Keratinocyte (primary cell): ENCODE data around the gene DOCK3. TPM values are rescaled to one million over a fixed set of nuclear protein-coding genes. Genes with fewer than 3 reads are reported as not detected.
"Not testable (repeated sequence)": the region's sequence is repeated elsewhere in the genome, so short reads cannot be mapped to it uniquely, and the experiment has no call there.

ENCODE experiments used
- DNase-seq: peaks from one replicate; pipeline ENCODE4 v3.0.0-alpha.2; 2011; ENCODE audit warnings: low read depth, missing footprints, low spot score
- FAIRE-seq: peaks from 2 replicates; lab custom pipeline; 2011; peaks lifted over from hg19 to GRCh38; lab: Jason Lieb, UNC
- H2AFZ ChIP-seq: 2 replicates; pipeline ENCODE4 v1.6.0; 2012; ENCODE audit warnings: low read length, control low read depth, inconsistent platforms; ENCODE audit not compliant: control insufficient read depth
- H3K27ac ChIP-seq: 2 replicates; pipeline ENCODE4 v1.5.1; 2011; ENCODE audit warnings: low read length; ENCODE audit not compliant: control insufficient read depth, insufficient read depth
- H3K27me3 ChIP-seq: 3 replicates; pipeline ENCODE4 v1.6.0; 2011; ENCODE audit warnings: low read length; ENCODE audit not compliant: control insufficient read depth, insufficient read depth; ENCODE audit errors: extremely low read depth
- H3K36me3 ChIP-seq, 2 experiments: 2 replicates in 1 of 2; 3 replicates in 1 of 2; pipeline ENCODE4 v1.5.1; 2011; ENCODE audit warnings: low read length in 2 of 2, mild to moderate bottlenecking in 1 of 2; ENCODE audit not compliant: control insufficient read depth in 2 of 2, insufficient read depth in 2 of 2; ENCODE audit errors: extremely low read depth in 1 of 2
- H3K4me1 ChIP-seq: 3 replicates; pipeline ENCODE4 v1.5.1; 2011; ENCODE audit warnings: low read length; ENCODE audit not compliant: control insufficient read depth, insufficient read depth; ENCODE audit errors: extremely low read depth
- H3K4me2 ChIP-seq: 3 replicates; pipeline ENCODE4 v1.6.0; 2011; ENCODE audit warnings: low read depth, low read length; ENCODE audit not compliant: control insufficient read depth, insufficient read depth; ENCODE audit errors: extremely low read depth
- H3K4me3 ChIP-seq, 3 experiments: fragments of 200-600 bp in 1 of 3; sonication (generic) in 1 of 3; 2 replicates in 2 of 3; 3 replicates in 1 of 3; pipeline ENCODE4 v1.5.1; 2011 to 2016; ENCODE audit warnings: low read length in 3 of 3, mild to moderate bottlenecking in 3 of 3, control low read depth in 2 of 3, inconsistent platforms in 1 of 3, low read depth in 1 of 3, mixed read lengths in 1 of 3, mixed run types in 1 of 3, moderate library complexity in 1 of 3; ENCODE audit not compliant: control insufficient read depth in 2 of 3, insufficient read depth in 2 of 3; ENCODE audit errors: extremely low read depth in 1 of 3
- H3K79me2 ChIP-seq: 2 replicates; pipeline ENCODE4 v1.6.0; 2012; ENCODE audit warnings: low read length; ENCODE audit not compliant: control insufficient read depth, insufficient read depth
- H3K9ac ChIP-seq: 3 replicates; pipeline ENCODE4 v1.6.0; 2011; ENCODE audit warnings: low read length; ENCODE audit not compliant: control insufficient read depth, insufficient read depth; ENCODE audit errors: extremely low read depth
- H3K9me1 ChIP-seq: 3 replicates; pipeline ENCODE4 v1.6.0; 2011; ENCODE audit warnings: low read length; ENCODE audit not compliant: control insufficient read depth, insufficient read depth; ENCODE audit errors: extremely low read depth
- H3K9me3 ChIP-seq: 2 replicates; pipeline ENCODE4 v1.5.1; 2012; ENCODE audit warnings: low read depth, low read length; ENCODE audit not compliant: control insufficient read depth
- H4K20me1 ChIP-seq: 3 replicates; pipeline ENCODE4 v1.6.0; 2011; ENCODE audit warnings: low read length; ENCODE audit not compliant: control insufficient read depth, insufficient read depth; ENCODE audit errors: extremely low read depth
- CTCF ChIP-seq, 3 experiments: IDR thresholded peaks in 1 of 3; conservative IDR thresholded peaks in 1 of 3; optimal IDR thresholded peaks in 1 of 3; 2 replicates in 2 of 3; 3 replicates in 1 of 3; pipeline versions ENCODE3 to v1.5.1; 2011; ENCODE audit warnings: low read length in 3 of 3, mild to moderate bottlenecking in 3 of 3, moderate library complexity in 2 of 3, control low read depth in 1 of 3, inconsistent platforms in 1 of 3; ENCODE audit not compliant: insufficient read depth in 2 of 3; ENCODE audit errors: extremely low read depth in 1 of 3
- EZH2 ChIP-seq: IDR thresholded peaks from one replicate; pipeline ENCODE4 v1.6.1; 2012; ENCODE audit warnings: inconsistent platforms, mild to moderate bottlenecking, low read length, moderate library complexity
- dilution Hi-C: fragments of 300-500 bp; cut with MboI; formaldehyde crosslinking; loops from one replicate; pipeline ENCODE4 v1.7.0; 2020; ENCODE audit warnings: low sequenced_read_pairs; ENCODE audit not compliant: extremely low pct_ligation_motif_present
- polyA plus RNA-seq, 5 experiments: library from polyadenylated mRNA; depleted of rRNA in 3 of 5; stranded (reverse) in 3 of 5; stranded (forward) in 1 of 5; unstranded in 1 of 5; fragments of >200 nt; gene quantifications; 1 replicate in 1 of 5; 2 replicates in 3 of 5; 3 replicates in 1 of 5; pipeline versions ENCODE4 v1.2.1 to v1.2.3, GENCODE V29; 2011 to 2012; ENCODE audit warnings: missing spikeins in 2 of 5, low read depth in 1 of 5, low replicate concordance in 1 of 5

DOCK3 gene
- polyA plus RNA-seq, 1 donor (not counting 4 experiments of a cell fraction or from before 2014, with no cell fraction given) = 0.10 TPM

- H3K27me3 ChIP-seq = no peaks in the 10 kb centered on the region
- H3K4me3 ChIP-seq = no peak overlapping the region
- no peak for TF ChIP-seq EZH2
- no peak for TF ChIP-seq CTCF (optimal IDR thresholded peaks at IDR 0.05 in 1 of 3, IDR thresholded peaks at IDR 0.05 in 1 of 3, conservative IDR thresholded peaks at IDR 0.05 in 1 of 3; ENCODE audit: extremely low read depth in 1 of 3, insufficient read depth in 2 of 3, low read length in 3 of 3)
- FAIRE-seq = no peak
- no peaks in the 10 kb centered on the region for H3K4me1 ChIP-seq
- H3K79me2 ChIP-seq = no peaks in the 10 kb centered on the region
- no peak overlapping the region for H3K9ac ChIP-seq
- dilution Hi-C loops = no loop called here
- no peaks in the 10 kb centered on the region for H3K9me1 ChIP-seq
- no peak overlapping the region for H3K4me2 ChIP-seq
- H2AFZ ChIP-seq = no peak overlapping the region
- H3K36me3 ChIP-seq = no peaks in the 10 kb centered on the region
- no peaks in the 10 kb centered on the region for H3K9me3 ChIP-seq
- no peak for DNase-seq
- H4K20me1 ChIP-seq = no peaks in the 10 kb centered on the region
- no peak overlapping the region for H3K27ac ChIP-seq
These were observed 499.0 kb downstream of the DOCK3 start for GRCh38 chr3:51173518-51174271.

GRCh38 chr3:51176923-51177322 lies 502.2 kb downstream of the DOCK3 start:
- no peaks in the 10 kb centered on the region for H4K20me1 ChIP-seq
- TF ChIP-seq EZH2 (no peak), CTCF (optimal IDR thresholded peaks at IDR 0.05 in 1 of 3, IDR thresholded peaks at IDR 0.05 in 1 of 3, conservative IDR thresholded peaks at IDR 0.05 in 1 of 3; ENCODE audit: extremely low read depth in 1 of 3, insufficient read depth in 2 of 3, low read length in 3 of 3) (no peak)
- no peaks in the 10 kb centered on the region for H3K79me2 ChIP-seq
- no peaks in the 10 kb centered on the region for H3K27me3 ChIP-seq
- dilution Hi-C loops = no loop called here
- no peak overlapping the region for H2AFZ ChIP-seq
- no peaks in the 10 kb centered on the region for H3K36me3 ChIP-seq
- FAIRE-seq (no peak), DNase-seq (no peak)
- H3K4me2 ChIP-seq = no peak overlapping the region
- no peaks in the 10 kb centered on the region for H3K9me1 ChIP-seq
- H3K27ac ChIP-seq = no peak overlapping the region
- no peak overlapping the region for H3K9ac ChIP-seq
- no peak overlapping the region for H3K4me3 ChIP-seq
- no peaks in the 10 kb centered on the region for H3K9me3 ChIP-seq
- H3K4me1 ChIP-seq = no peaks in the 10 kb centered on the region

GRCh38 chr3:51186446-51186845 lies 511.7 kb downstream of the DOCK3 start:
- H3K36me3 ChIP-seq, H3K27ac ChIP-seq, H3K9me3 ChIP-seq, H3K4me2 ChIP-seq, H3K79me2 ChIP-seq, H2AFZ ChIP-seq, dilution Hi-C loops, H3K9me1 ChIP-seq, FAIRE-seq, H4K20me1 ChIP-seq, H3K27me3 ChIP-seq, DNase-seq, H3K4me1 ChIP-seq, H3K4me3 ChIP-seq, H3K9ac ChIP-seq: not testable (repeated sequence)
